Endodermal cell (in vitro differentiated cells): ENCODE results near the gene HOXC9. TPM values are rescaled to one million over a fixed set of nuclear protein-coding genes. Genes with fewer than 3 reads are reported as not detected.

Experiments used
- DNase-seq: peaks from one replicate; pipeline ENCODE4 v3.0.0-alpha.2; 2017
- H3K27ac ChIP-seq: 2 replicates; pipeline ENCODE4 v1.5.1; 2013; ENCODE audit warnings: mild to moderate bottlenecking, low read depth, low read length, moderate library complexity
- H3K27me3 ChIP-seq: 2 replicates; pipeline ENCODE4 v1.6.1; 2013; ENCODE audit warnings: mild to moderate bottlenecking, low read length, moderate library complexity; ENCODE audit not compliant: insufficient read depth, control insufficient read depth, poor library complexity, severe bottlenecking
- H3K36me3 ChIP-seq: 2 replicates; pipeline ENCODE4 v1.7.0; 2013; ENCODE audit warnings: mild to moderate bottlenecking, low read length, moderate library complexity; ENCODE audit not compliant: control insufficient read depth, insufficient read depth
- H3K4me1 ChIP-seq: one replicate; pipeline ENCODE4 v1.7.0; 2013; ENCODE audit warnings: low read length; ENCODE audit not compliant: control insufficient read depth, insufficient read depth
- H3K4me3 ChIP-seq: 2 replicates; pipeline ENCODE4 v1.5.1; 2013; ENCODE audit warnings: mild to moderate bottlenecking, low read length, moderate library complexity
- H3K9ac ChIP-seq: 2 replicates; pipeline ENCODE4 v1.6.1; 2013; ENCODE audit warnings: mild to moderate bottlenecking, low read length, moderate library complexity; ENCODE audit not compliant: poor library complexity, severe bottlenecking; ENCODE audit errors: extremely low read depth
- H3K9me3 ChIP-seq: 2 replicates; pipeline ENCODE4 v1.6.1; 2013; ENCODE audit warnings: mild to moderate bottlenecking, low read length, moderate library complexity; ENCODE audit not compliant: control insufficient read depth
- H3K27ac Mint-ChIP-seq: 2 replicates; pipeline ENCODE4 v1.8.0; 2020; ENCODE audit warnings: mixed read lengths
- H3K27me3 Mint-ChIP-seq: 2 replicates; pipeline ENCODE4 v1.8.0; 2021; ENCODE audit warnings: mild to moderate bottlenecking, mixed read lengths; ENCODE audit not compliant: insufficient read depth
- H3K36me3 Mint-ChIP-seq: 2 replicates; pipeline ENCODE4 v1.8.0; 2020; ENCODE audit warnings: low read depth, mixed read lengths
- H3K4me1 Mint-ChIP-seq: 2 replicates; pipeline ENCODE4 v1.8.0; 2020; ENCODE audit warnings: mixed read lengths
- H3K4me3 Mint-ChIP-seq: 2 replicates; pipeline ENCODE4 v1.8.0; 2020; ENCODE audit warnings: mild to moderate bottlenecking, moderate library complexity, mixed read lengths
- H3K9me3 Mint-ChIP-seq: 2 replicates; pipeline ENCODE4 v1.8.0; 2020; ENCODE audit warnings: mild to moderate bottlenecking, mixed read lengths
- CTCF ChIP-seq: fragments of 200-600 bp; sonication (generic); conservative IDR thresholded peaks from 2 replicates; pipeline ENCODE4 v1.5.0; 2021; ENCODE audit warnings: antibody characterized with exemption, mild to moderate bottlenecking
- WGBS, 2 experiments: methylation state at CpG; one replicate each; pipeline versions ENCODE4 v1.1.5 to v1.1.7; 2013; ENCODE audit warnings: missing lambda C conversion rate in 2 of 2, mixed read lengths in 1 of 2; ENCODE audit not compliant: insufficient coverage in 1 of 2, insufficient read length in 1 of 2; 5-methylcytosine and 5-hydroxymethylcytosine counted together
- total RNA-seq, 2 donors: library from RNA; stranded (reverse); fragmentation: NEBNext Ultra II Directional in 1 of 2; extraction: Animal tissue kit (Norgen Biotek cat#: 25700) in 1 of 2; gene quantifications; 2 replicates in 1 of 2; 3 replicates in 1 of 2; pipeline ENCODE4 v1.2.1, GENCODE V29; 2021

HOXC9 gene
- total RNA-seq, 2 donors from 2014 or later = not detected

- H3K36me3 ChIP-seq = no peaks in the 10 kb centered on the region
- no peaks in the 10 kb centered on the region for H3K9me3 Mint-ChIP-seq
- no peaks in the 10 kb centered on the region for H3K36me3 Mint-ChIP-seq
- DNase-seq = no peak
- no peaks in the 10 kb centered on the region for H3K4me1 ChIP-seq
- no peak for TF ChIP-seq CTCF
- no peak overlapping the region for H3K9ac ChIP-seq
- peaks cover 100% of the 10 kb centered on the region for H3K27me3 ChIP-seq
- 8 to 18% methylated on average over 3 of the region's 3 CpGs for WGBS, 2 experiments
- no peaks in the 10 kb centered on the region for H3K9me3 ChIP-seq
- H3K27me3 Mint-ChIP-seq = peaks cover 100% of the 10 kb centered on the region
- no peak overlapping the region for H3K27ac ChIP-seq
- peaks cover 7% of the 10 kb centered on the region for H3K4me1 Mint-ChIP-seq
- no peak overlapping the region for H3K27ac Mint-ChIP-seq
- H3K4me3 Mint-ChIP-seq = no peak overlapping the region
- H3K4me3 ChIP-seq = no peak overlapping the region
These were observed 48.6 kb downstream of the HOXC9 start for GRCh38 chr12:54048406-54049093.

DNA sequence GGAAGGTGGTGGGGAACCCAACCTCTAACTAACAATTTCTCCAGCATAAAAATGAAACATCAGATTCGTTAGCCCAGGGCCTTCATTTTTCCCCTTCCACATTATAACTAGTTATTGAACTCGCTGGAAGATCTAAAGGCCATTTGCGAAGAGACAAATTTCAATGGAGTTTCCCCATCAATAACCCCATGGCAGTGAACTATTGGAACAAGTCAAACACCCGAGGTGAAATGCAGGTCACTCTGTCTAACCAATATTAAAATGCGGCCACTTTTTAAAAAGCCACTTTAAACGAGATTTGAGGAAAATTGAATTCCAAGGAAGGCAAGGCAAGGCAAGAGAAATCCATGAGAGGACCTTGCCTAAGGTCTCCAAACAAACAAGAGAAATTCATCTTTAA, 49.1 kb downstream of the HOXC9 start:
- H3K4me1 ChIP-seq = no peaks in the 10 kb centered on the region
- DNase-seq = no peak
- H3K9me3 Mint-ChIP-seq = no peaks in the 10 kb centered on the region
- no peak overlapping the region for H3K27ac ChIP-seq
- H3K4me1 Mint-ChIP-seq = peaks cover 7% of the 10 kb centered on the region
- no peak overlapping the region for H3K4me3 ChIP-seq
- H3K27me3 ChIP-seq = peaks cover 100% of the 10 kb centered on the region
- no peaks in the 10 kb centered on the region for H3K36me3 Mint-ChIP-seq
- WGBS, 2 experiments = 30 to 36% methylated on average over 4 to 6 of the region's 6 CpGs
- no peak overlapping the region for H3K9ac ChIP-seq
- TF ChIP-seq CTCF = no peak
- H3K27me3 Mint-ChIP-seq = peaks cover 100% of the 10 kb centered on the region
- no peak overlapping the region for H3K4me3 Mint-ChIP-seq
- no peak overlapping the region for H3K27ac Mint-ChIP-seq
- no peaks in the 10 kb centered on the region for H3K9me3 ChIP-seq
- no peaks in the 10 kb centered on the region for H3K36me3 ChIP-seq

DNA sequence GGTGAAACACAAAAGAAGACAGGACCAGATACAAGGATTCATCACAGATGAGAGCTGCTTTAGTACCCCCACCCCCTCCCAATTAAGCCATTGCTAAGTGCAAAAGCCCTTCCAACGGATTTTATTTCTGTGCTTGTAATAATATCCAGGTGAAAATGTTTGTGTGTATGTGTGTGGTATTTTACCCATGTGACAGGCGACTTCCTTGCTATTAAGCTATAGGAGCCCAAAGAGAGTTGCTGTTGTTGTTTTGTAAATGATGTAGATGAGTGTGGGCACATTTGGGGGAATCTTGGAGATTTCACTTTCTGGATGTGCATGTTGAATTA, 50.5 kb downstream of the HOXC9 start:
- Mint-ChIP-seq H3K27ac (no peak overlapping the region), H3K36me3 (no peaks in the 10 kb centered on the region), H3K4me1 (peaks cover 7% of the 10 kb centered on the region), H3K27me3 (peaks cover 100% of the 10 kb centered on the region), H3K4me3 (no peak overlapping the region), H3K9me3 (no peaks in the 10 kb centered on the region)
- no peak overlapping the region for H3K27ac ChIP-seq
- no peaks in the 10 kb centered on the region for H3K36me3 ChIP-seq
- no peak for TF ChIP-seq CTCF
- WGBS, 2 experiments = 4 to 14% methylated on average over 1 to 2 of the region's 2 CpGs
- no peak overlapping the region for H3K4me3 ChIP-seq
- H3K9me3 ChIP-seq = no peaks in the 10 kb centered on the region
- H3K27me3 ChIP-seq = peaks cover 100% of the 10 kb centered on the region
- no peak for DNase-seq
- no peaks in the 10 kb centered on the region for H3K4me1 ChIP-seq
- no peak overlapping the region for H3K9ac ChIP-seq
